HG03457 (cell line): ENCODE data around the gene NAGPA.
"Not testable (repeated sequence)": the region's sequence is repeated elsewhere in the genome, so short reads cannot be mapped to it uniquely, and the experiment has no call there.

Source experiments
- ATAC-seq: cut with Tn5 transposase; IDR thresholded peaks from one replicate; pipeline ENCODE4 v1.9.1; 2021; ENCODE audit warnings: moderate number of reproducible peaks; ENCODE audit not compliant: unreplicated experiment

NAGPA gene, protein sequence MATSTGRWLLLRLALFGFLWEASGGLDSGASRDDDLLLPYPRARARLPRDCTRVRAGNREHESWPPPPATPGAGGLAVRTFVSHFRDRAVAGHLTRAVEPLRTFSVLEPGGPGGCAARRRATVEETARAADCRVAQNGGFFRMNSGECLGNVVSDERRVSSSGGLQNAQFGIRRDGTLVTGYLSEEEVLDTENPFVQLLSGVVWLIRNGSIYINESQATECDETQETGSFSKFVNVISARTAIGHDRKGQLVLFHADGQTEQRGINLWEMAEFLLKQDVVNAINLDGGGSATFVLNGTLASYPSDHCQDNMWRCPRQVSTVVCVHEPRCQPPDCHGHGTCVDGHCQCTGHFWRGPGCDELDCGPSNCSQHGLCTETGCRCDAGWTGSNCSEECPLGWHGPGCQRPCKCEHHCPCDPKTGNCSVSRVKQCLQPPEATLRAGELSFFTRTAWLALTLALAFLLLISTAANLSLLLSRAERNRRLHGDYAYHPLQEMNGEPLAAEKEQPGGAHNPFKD

DNA sequence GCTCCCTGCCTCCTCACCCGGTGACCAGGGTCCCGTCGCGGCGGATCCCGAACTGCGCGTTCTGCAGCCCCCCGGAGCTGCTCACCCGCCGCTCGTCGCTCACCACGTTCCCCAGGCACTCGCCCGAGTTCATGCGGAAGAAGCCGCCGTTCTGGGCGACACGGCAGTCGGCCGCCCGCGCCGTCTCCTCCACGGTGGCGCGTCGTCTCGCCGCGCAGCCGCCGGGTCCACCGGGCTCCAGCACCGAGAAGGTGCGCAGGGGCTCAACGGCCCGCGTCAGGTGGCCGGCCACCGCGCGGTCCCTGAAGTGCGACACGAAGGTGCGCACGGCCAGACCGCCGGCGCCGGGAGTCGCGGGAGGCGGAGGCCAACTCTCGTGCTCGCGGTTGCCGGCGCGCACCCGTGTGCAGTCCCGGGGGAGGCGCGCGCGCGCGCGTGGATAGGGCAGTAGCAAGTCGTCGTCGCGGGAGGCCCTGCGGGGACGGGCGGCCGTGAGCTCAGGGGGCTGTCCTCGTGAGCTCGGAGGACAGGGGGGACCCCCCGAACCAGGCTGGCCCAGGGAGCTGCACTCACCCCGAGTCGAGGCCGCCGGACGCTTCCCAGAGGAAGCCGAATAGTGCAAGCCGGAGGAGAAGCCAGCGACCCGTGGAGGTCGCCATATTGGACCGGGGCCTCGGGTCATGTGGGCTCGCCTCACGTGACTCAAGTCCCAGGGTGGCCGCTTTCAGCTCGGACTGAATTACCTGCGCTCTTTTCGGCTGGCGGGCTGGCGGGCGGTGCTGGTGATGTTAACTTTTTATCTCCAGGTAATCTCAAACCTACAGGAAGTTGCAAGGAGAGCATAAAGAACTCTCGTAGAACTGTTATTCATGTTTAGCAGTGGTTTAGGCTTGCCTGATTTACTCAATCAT lies at the start of gene NAGPA:
Gene NAGPA (minus strand): TSS at position 680 of the 911 bp plus-strand sequence. CDS start 21 bp downstream, at position 659.
- ATAC-seq: peak; percentile 66

DNA sequence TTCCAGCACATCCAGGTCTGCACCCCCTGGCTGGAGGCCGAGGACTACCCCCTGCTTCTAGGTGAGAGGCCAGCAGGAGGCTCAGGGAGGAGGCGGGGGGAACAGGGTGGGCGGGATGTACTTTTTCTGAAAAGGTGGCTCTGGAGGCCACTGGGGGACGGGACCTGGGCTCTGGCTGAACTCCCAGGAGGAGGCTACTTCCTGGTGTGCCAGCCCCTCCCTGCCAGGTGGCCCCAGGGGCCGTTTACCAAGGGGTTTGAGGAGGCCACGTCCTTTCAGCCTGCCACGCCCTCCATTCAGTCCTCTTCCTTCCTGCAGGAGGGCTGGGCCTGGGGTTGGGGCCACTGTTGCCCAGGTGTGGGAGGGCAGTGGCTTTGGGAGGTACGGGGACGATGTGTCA lies 47.3 kb upstream of the NAGPA start:
- ATAC-seq: not testable (repeated sequence)

DNA sequence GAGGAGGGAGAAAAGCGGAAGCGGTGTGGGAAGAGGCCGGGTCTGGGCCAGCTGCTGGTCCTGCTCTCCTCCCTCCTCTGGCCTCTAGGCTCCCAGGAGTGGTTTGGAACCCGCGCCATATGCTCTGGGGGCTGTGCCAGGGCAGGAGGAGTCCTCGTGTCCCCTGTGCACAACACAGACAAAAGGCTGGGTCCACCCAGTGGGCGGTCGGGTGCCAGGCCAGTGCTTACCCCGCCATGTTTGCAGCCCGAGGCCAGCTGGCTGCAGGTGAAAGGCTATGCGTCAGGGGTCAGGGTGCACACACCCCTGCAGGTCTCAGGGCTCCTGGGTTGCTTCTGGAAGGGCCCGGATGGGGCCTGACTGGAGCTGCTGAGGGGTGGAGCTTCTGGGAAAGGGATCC lies 46.7 kb upstream of the NAGPA start:
- ATAC-seq: not testable (repeated sequence)

DNA sequence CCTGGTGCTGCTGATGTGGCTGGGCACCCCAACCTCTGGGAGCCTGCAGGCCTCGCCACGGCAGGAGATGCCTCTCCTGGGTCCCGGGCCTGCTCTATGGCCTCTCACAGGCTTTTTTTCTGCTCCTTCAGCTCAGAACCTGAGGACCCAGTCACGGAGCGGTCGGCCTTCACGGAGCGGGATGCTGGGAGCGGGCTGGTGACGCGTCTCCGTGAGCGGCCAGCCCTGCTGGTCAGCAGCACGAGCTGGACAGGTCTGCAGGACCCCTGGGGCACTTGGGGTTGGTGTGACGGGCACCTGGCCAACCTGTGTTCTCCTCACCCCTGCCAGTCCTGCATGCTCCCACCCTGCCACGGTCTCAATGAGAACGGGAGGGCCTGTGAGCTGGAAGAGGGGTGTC lies 44.9 kb upstream of the NAGPA start:
- no peak for ATAC-seq

DNA sequence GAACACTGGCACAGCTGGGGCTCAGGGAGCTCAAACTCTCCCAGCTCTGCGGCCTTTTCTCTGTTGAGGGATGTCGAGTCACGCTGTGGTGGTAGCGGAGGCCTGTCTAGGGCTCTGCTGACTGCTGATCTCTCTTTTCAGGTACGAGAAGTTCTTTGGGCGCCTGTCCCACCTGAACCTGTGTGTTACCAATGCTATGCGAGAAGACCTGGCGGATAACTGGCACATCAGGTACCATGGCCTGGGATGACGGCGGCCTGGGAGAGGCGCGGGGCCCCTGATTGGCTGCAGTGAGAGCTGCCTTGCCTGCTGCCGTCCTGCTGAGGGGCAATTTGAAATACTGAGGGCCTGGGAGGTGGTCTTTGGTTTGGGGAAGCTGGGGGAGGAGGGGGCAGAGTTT lies 43.6 kb upstream of the NAGPA start:
- no peak for ATAC-seq

DNA sequence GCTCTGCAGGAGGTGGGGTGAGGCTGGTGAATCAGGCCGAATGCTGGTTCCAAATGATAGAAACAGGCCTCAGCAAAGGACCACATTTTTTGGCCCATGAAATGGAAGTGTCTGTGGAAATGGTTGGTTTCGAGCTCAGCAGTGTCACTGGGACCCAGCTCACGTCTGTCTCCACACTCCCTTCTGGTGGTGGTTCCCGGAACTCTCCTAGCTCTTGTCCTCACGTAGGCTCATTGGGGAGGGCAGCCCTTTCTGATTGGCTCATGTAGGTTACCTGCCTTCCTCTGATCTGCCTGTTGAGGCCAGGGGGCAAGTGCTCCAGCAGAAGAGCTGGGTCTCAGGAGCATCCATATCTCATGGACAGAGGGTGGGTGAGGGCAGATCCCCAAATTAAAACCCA lies 41.9 kb upstream of the NAGPA start:
- ATAC-seq: no peak

DNA sequence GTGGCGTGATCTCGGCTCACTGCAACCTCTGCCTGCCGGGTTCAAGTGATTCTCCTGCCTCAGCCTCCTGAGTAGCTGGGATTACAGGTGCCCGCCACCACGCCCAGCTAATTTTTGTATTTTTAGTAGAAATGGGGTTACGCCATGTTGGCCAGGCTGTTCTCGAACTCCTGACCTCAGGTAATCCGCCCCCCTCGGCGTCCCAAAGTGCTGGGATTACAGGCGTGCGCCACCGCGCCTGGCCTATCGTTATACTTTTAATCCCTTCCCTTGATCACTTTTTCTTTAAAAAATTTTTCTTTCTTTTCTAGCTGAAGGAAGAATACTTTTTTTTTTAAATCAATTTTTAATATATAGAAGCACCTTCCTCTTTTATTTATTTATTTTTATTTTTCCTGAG lies 40.0 kb upstream of the NAGPA start:
- ATAC-seq: not testable (repeated sequence)

DNA sequence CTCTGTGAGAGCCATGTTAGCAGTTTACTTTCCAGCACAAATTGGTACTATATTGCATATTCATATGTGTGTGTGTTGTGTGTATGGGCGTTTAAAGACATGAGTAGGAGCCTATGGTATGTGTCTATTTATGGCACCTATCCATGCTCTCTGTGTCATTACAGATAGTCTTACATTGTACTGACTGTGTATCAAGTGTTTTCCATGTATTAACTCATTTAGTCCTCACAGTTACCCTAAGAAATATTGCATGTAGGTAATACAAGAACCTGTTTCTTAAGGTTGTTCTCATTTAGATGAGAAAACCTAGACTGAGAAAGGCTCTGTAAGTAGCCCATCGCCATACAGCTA lies 39.5 kb upstream of the NAGPA start:
- no peak for ATAC-seq

DNA sequence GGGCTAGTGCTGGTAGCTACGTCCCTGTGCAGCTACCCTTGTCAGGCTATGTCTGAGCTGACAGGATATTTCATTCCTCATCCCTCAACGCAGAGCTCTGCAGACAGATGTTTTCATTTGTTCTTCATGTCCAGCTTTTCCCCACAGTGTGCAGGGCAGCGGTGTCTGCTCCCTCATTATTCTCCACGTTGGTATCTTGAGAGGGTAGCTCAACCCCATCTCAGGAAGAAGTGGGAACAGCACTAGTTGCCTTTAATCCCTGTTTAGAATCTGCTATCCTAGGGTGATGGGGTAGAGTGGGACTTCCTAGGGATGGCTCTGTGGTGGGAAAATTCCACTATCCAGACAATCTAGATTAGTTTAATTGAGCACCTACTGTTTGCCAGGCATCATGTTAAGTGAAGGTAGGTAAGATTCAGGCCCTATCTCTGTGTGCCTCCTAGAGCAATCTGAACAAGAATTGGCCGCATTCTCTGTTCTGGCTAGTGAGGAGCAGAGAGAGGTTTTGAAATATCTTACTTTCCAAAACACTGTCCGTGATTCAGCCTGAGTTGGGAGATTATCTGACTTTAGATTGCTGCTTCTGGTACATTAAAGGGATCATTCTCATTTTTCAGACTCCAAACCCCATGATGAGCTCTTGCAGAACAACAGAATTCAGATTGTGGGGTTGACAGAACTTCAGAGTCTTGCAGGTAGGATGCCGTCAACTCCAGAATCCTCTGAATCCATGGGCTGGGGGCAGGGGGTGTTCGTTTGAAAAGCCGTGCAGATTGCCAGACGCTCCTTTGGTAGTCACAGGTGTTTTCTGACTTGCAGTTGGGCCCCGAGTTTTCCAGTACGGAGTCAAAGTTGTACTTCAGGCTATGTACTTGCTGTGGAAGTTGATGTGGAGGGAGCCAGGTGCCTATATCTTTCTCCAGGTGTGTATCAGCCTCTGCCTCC lies 38.9 kb upstream of the NAGPA start:
- no peak for ATAC-seq

DNA sequence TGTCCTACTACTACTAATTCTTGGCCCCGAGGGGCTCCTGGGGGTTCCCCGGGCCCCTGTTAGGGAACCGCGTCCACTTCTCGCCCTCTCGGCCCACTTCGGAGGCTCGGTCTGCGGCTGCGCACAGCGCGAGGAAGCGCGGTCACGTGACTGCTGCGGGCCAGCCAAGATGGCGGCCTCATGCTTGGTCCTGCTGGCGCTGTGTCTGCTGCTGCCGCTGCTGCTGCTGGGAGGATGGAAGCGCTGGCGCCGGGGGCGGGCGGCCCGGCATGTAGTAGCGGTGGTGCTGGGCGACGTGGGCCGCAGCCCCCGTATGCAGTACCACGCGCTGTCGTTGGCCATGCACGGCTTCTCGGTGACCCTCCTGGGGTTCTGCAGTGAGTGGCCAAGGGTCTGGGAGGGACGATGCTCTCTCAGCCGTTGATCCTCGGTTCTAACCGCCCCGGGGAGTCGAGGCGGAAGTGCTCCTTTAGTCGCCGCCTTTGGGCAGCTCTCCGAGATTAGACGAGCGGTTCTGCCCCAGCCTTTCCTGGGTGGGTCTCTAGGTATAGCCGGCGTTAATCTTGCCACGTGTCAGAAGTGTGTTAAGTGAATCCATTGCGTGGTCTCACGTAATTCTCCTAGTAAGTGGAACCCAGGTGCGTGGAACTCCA lies 38.1 kb upstream of the NAGPA start, which contains the start of gene ALG1:
Gene ALG1 (plus strand): TSS at position 163 of the 653 bp plus-strand sequence. CDS start 7 bp downstream, at position 170.
- ATAC-seq: peak; percentile 80

DNA sequence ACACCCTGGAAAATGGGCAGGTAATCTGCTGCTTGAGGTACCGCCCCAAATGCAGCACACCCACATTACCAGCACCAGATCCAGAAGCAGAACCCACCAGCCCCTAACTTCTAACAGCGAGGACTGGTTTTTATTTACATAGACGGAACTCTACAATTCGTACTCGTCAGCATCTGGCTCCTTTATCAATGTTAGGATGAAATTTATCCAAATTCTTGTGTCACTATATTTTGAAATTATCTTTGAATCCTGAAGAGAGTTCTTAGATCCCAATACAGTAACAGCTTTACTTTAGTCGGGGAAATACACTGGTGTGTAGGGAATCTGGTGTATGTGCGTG lies 37.6 kb upstream of the NAGPA start:
- ATAC-seq: no peak

DNA sequence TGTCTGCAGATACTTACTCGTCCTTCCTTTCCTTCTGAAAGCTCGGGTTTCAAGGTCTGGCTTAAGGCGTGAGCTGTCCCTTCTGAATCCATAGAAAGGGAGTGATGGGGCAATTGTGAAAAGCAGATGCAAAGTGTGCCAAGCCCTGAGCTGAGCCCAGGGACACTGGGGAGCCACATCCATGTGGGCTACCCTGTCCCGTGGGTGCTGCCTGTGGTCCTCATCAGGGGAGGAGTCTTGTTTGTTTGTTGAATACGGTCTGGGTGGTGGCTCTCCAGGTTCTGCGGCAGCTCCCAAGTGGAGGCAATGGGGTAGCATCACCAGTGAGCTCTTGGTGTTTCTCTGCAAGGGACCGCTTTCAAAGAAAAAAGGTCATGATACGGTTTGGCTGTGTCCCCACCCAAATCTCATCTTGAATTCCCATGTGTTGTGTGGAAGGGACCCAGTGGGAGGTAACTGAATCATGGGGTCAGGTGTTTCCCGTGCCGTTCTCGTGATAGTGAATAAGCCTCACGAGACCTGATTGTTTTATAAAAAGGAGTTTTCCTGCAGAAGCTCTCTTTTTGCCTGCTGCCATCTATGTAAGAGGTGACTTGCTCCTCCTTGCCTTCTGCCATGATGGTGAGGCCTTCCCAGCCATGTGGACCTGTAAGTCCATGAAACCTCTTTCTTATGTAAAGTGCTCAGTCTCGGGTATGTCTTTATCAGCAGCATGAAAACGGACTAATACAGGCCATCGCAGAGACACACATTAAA lies 36.9 kb upstream of the NAGPA start:
- no peak for ATAC-seq

DNA sequence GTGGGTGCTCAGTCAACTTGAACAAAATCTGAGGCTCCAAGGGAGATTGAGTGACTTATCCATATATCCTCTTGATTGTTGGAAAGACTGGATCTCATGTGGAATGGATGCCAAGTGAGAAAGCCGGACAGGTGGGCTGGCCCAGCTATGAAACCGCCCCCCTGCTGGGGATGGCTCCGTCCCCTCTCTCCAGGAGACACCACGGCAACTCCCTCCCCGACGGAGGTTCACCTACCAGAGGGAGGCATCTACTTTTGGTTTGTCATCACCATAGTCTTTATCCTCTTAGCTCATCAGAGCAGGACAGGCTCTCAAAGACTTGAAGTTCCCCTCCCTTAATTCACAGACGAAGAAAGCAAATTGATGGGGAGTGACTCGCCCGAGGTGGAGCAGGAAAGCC lies 36.1 kb upstream of the NAGPA start:
- no peak for ATAC-seq

DNA sequence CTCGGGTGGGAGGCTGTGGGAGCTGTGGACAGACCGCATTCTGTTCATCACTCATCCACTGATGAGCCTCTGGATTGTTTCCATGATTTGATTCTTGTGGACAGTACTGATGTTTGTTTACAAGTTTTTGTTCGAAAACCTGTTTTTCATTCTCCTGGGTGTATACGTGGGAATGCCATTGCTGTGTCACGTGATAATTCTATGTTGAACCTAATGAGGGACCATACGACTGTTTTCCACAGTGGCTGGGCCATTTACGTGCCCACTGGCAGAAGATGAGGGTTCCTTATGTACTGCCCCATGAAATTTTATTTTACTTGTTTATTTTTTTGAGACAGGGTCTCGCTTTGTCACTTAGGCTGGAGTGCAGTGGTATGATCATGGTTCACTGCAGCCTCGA lies 35.3 kb upstream of the NAGPA start:
- no peak for ATAC-seq

DNA sequence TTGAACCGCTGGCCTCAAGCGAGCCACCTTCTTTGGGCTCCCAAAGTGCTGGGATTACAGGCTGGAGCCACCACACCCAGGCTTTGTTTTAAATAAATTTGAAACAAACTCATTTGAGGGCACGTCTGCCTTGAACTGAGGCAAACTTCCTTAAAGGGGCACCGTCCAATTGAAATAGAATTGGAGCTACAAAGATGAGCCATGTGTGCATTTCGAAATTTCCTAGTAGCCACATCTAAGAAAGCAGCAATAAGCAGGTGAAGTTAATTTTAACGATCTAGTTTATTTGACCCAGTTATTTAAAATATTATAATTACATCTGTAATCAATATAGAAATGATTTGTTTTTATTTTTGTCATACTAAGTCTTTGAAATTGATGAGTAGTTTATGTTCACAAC lies 32.8 kb upstream of the NAGPA start:
- no peak for ATAC-seq

DNA sequence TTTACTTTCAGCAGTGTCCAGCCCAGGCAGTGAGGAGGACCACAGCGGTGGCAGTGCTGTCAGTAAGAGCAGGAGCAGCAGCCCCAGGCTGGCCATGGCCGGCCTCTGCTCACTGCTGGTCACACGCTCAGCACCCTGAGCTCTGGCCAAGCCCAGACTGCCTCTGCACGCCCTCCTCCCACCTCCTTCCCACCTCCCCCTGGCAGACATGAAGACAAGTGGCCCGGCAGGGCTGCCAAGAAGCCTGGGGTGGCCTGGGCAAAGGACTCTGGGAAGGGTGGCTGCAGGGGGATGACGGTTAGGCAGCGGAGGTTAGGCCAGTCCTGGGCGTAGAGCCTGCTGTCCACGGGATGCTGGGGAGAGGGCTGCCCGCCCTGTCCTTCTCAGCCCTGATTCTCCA lies 32.1 kb upstream of the NAGPA start, which contains the start of gene C16orf89:
Gene C16orf89 (minus strand): TSS at position 144 of the 400 bp plus-strand sequence. CDS start 48 bp downstream, at position 96.
- no peak for ATAC-seq

DNA sequence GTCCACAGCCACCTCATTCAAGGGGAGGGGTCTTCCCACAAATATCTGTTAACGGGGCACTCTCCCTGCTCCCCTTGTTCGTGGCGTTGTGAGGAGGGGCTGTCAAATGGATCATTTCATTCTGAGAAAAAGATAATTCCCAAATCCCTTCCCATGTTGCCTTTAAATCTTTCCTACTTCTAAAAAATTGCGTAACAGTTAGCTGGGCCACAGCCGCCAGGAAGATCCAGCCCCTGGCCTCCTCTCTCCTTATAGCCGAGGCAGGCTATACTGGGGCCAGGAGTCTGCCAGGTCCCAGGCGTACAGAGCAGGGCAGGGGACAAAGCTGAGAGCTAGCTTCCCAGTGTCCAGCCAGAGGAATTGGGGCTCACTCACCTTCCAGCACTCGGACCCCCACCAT lies 31.6 kb upstream of the NAGPA start:
- no peak for ATAC-seq

DNA sequence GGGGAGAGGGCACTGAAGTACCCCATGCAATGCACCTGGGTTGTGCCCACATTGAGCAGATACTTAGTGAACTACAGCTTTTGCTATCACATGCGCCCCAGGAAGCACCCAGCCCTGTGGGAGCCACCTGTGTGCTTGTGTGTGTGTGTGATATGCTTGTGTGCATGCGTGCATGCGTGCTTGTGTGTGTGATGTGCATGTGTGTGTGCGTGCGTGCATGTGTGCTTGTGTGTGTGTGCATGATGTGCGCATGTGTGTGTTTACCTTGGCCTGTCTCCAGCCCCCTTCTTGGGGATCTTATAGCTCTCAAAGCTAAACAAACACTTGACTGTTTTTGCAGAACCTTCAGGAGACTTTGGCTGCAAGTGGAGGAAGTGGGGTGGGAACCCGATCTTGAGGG lies 31.2 kb upstream of the NAGPA start:
- no peak for ATAC-seq
